HCT116 (cell line): ENCODE results near the gene PVR. TPM values are rescaled to one million over a fixed set of nuclear protein-coding genes. Genes with fewer than 3 reads are reported as not detected.

Experiments
- ATAC-seq: fragments of 200-7000 bp; cut with Tn5 transposase; 2 replicates; pipeline ENCODE4 v1.9.1; 2020; ENCODE audit warnings: mild to moderate bottlenecking, moderate library complexity
- BruUV-seq: library from RNA; stranded (reverse); fragments of 400-500 nt; replicated peaks from 2 replicates; lab custom pipeline; 2021; lab: Mats Ljungman, UMichigan
- CTCF ChIA-PET: fragments of 300-600 bp; sonication (Branson Sonifier 250); formaldehyde crosslinking; loops from one replicate; lab custom pipeline; 2021; ENCODE audit warnings: antibody characterized with exemption; lab: Charles Lee
- POLR2A ChIA-PET: fragments of 300-600, 350-600 bp; sonication (Branson Sonifier 250); formaldehyde crosslinking; loops from one replicate; lab custom pipeline; 2021; ENCODE audit warnings: antibody characterized with exemption; lab: Charles Lee
- RAD21 ChIA-PET, 2 experiments: fragments of 300-600 bp; sonication (Branson Sonifier 250); formaldehyde crosslinking; loops; one replicate each; lab custom pipeline; 2023; ENCODE audit warnings: low total read pairs in 2 of 2; ENCODE audit not compliant: uncharacterized antibody in 2 of 2, unreplicated experiment in 2 of 2, low non-redundant PET in 1 of 2; lab: Charles Lee
- DNase-seq: peaks from one replicate; pipeline ENCODE4 v3.0.0-alpha.2; 2010; ENCODE audit warnings: low read depth, low spot score
- H2AFZ ChIP-seq: fragments of 200-600 bp; shearing (Covaris generic), sonication (generic); 2 replicates; pipeline ENCODE4 v1.6.1; 2017; ENCODE audit warnings: low read depth, mixed run types, mixed read lengths, antibody characterized with exemption, low read length; ENCODE audit not compliant: poor library complexity, severe bottlenecking
- H3K27ac ChIP-seq: 2 replicates; pipeline ENCODE4 v1.5.1; 2012; ENCODE audit warnings: low read depth, low read length
- H3K27me3 ChIP-seq: fragments of 200-600 bp; sonication (generic); 2 replicates; pipeline ENCODE4 v1.6.1; 2016; ENCODE audit warnings: mixed run types, low read length, mixed read lengths; ENCODE audit not compliant: insufficient read depth
- H3K36me3 ChIP-seq, 2 experiments: fragments of 200-500 bp in 1 of 2; fragments of 200-600 bp in 1 of 2; sonication (Bioruptor generic) in 1 of 2; sonication (generic) in 1 of 2; 2 replicates each; pipeline versions ENCODE4 v1.5.1 to v1.6.1; 2014 to 2016; ENCODE audit warnings: low read length in 2 of 2, inconsistent platforms in 1 of 2, mixed read lengths in 1 of 2, mixed run types in 1 of 2; ENCODE audit not compliant: insufficient read depth in 2 of 2, control insufficient read depth in 1 of 2
- H3K4me1 ChIP-seq, 2 experiments: fragments of 200-600 bp in 1 of 2; sonication (generic) in 1 of 2; 2 replicates each; pipeline versions ENCODE4 v1.5.1 to v1.6.1; 2012 to 2017; ENCODE audit warnings: low read length in 2 of 2, inconsistent platforms in 1 of 2, mild to moderate bottlenecking in 1 of 2, mixed read lengths in 1 of 2, mixed run types in 1 of 2, moderate library complexity in 1 of 2; ENCODE audit not compliant: insufficient read depth in 2 of 2, control insufficient read depth in 1 of 2
- H3K4me2 ChIP-seq: fragments of 200-600 bp; sonication (generic); 2 replicates; pipeline ENCODE4 v1.6.1; 2017; ENCODE audit warnings: mixed run types, low read length, mixed read lengths
- H3K4me3 ChIP-seq, 2 experiments: fragments of 200-600 bp in 1 of 2; sonication (generic) in 1 of 2; replicated peaks in 1 of 2; 2 replicates each; pipeline ENCODE4 v1.5.1; 2011 to 2016; ENCODE audit warnings: low read length in 2 of 2, control low read depth in 1 of 2, low read depth in 1 of 2, mild to moderate bottlenecking in 1 of 2, mixed read lengths in 1 of 2, mixed run types in 1 of 2
- H3K79me2 ChIP-seq: fragments of 200-600 bp; sonication (generic); 2 replicates; pipeline ENCODE4 v1.6.1; 2017; ENCODE audit warnings: mild to moderate bottlenecking, mixed run types, low read length, moderate library complexity, mixed read lengths; ENCODE audit not compliant: insufficient read depth
- H3K9ac ChIP-seq: fragments of 200-600 bp; sonication (generic); 2 replicates; pipeline ENCODE4 v1.6.1; 2016; ENCODE audit warnings: low read length, mixed read lengths
- H3K9me2 ChIP-seq: fragments of 200-600 bp; sonication (generic), shearing (Covaris generic); 2 replicates; pipeline ENCODE4 v1.6.1; 2017; ENCODE audit warnings: mixed run types, mild to moderate bottlenecking, moderate library complexity; ENCODE audit not compliant: insufficient read depth
- H3K9me3 ChIP-seq, 2 experiments: fragments of 200-500 bp in 1 of 2; fragments of 200-600 bp in 1 of 2; sonication (Bioruptor generic) in 1 of 2; sonication (generic) in 1 of 2; 2 replicates each; pipeline ENCODE4 v1.6.1; 2014 to 2017; ENCODE audit warnings: low read length in 2 of 2, mixed read lengths in 2 of 2, inconsistent platforms in 1 of 2, low read depth in 1 of 2, mild to moderate bottlenecking in 1 of 2, mixed run types in 1 of 2, moderate library complexity in 1 of 2; ENCODE audit not compliant: control insufficient read depth in 1 of 2, insufficient read depth in 1 of 2
- H4K20me1 ChIP-seq: fragments of 200-600 bp; sonication (generic), shearing (Covaris generic); 2 replicates; pipeline ENCODE4 v1.6.1; 2017; ENCODE audit warnings: mixed run types, mild to moderate bottlenecking, moderate library complexity; ENCODE audit not compliant: insufficient read depth
- ATF3 ChIP-seq: IDR thresholded peaks from 2 replicates; pipeline ENCODE4 v1.6.1; 2012
- CBX3 ChIP-seq: IDR thresholded peaks from 2 replicates; pipeline ENCODE4 v1.6.1; 2012; ENCODE audit warnings: low read depth
- CTCF ChIP-seq, 3 experiments: fragments of 200-600 bp in 1 of 3; sonication (generic) in 1 of 3; IDR thresholded peaks in 2 of 3; conservative IDR thresholded peaks in 1 of 3; 2 replicates each; pipeline ENCODE4 v1.5.1; 2012 to 2017; ENCODE audit warnings: low read depth in 2 of 3, low read length in 2 of 3, antibody characterized with exemption in 1 of 3, borderline replicate concordance in 1 of 3, control low read depth in 1 of 3, mild to moderate bottlenecking in 1 of 3, mixed read lengths in 1 of 3, mixed run types in 1 of 3, moderate library complexity in 1 of 3; ENCODE audit not compliant: insufficient read depth in 1 of 3
- EGR1 ChIP-seq: IDR thresholded peaks from 2 replicates; pipeline ENCODE4 v1.6.1; 2012; ENCODE audit warnings: low read depth
- EZH2 ChIP-seq: fragments of 200-600 bp; sonication (generic); IDR thresholded peaks from 2 replicates; pipeline ENCODE4 v1.6.1; 2017; ENCODE audit warnings: antibody characterized with exemption, mixed run types
- FOSL1 ChIP-seq: IDR thresholded peaks from 2 replicates; pipeline ENCODE4 v1.6.1; 2012; ENCODE audit warnings: low read depth
- JUND ChIP-seq: IDR thresholded peaks from 2 replicates; pipeline ENCODE4 v1.6.1; 2012
- POLR2AphosphoS5 ChIP-seq: IDR thresholded peaks from 2 replicates; pipeline ENCODE4 v1.6.1; 2011; ENCODE audit warnings: mild to moderate bottlenecking, low read depth, low read length, moderate library complexity
- SRF ChIP-seq: IDR thresholded peaks from 2 replicates; pipeline ENCODE4 v1.6.1; 2012; ENCODE audit warnings: low read depth
- TCF7L2 ChIP-seq: IDR thresholded peaks from 2 replicates; pipeline ENCODE4 v1.7.0; 2011; ENCODE audit warnings: borderline replicate concordance, inconsistent platforms; ENCODE audit not compliant: insufficient read depth, insufficient read length; ENCODE audit errors: extremely low read depth
- intact Hi-C: fragments of 100-400 bp; cut with micrococcal nuclease; formaldehyde crosslinking; loops from 2 replicates; pipeline ENCODE4 v1.10.0; 2022
- total RNA-seq: library from RNA; stranded (reverse); gene quantifications from one replicate; pipeline ENCODE4 v1.2.1, GENCODE V29; 2021; ENCODE audit not compliant: unreplicated experiment

PVR gene
- total RNA-seq, 1 experiment from 2014 or later, result 62.0 TPM

- ChIA-PET POLR2A (no interaction called here), CTCF (no interaction called here)
- no peak overlapping the region for H3K4me2 ChIP-seq
Observed at GRCh38 chr19:44627631-44628030, 16.1 kb upstream of the PVR start.

More at GRCh38 chr19:44627631-44628030, 16.1 kb upstream of the PVR start:
- H3K4me3 ChIP-seq, result no peak overlapping the region
- TF ChIP-seq ATF3 (no peak), EGR1 (no peak), JUND (no peak), EZH2 (no peak), TCF7L2 (no peak), CTCF (IDR thresholded peaks at IDR 0.05 in 2 of 3, conservative IDR thresholded peaks at IDR 0.05 in 1 of 3; ENCODE audit: borderline replicate concordance in 1 of 3, insufficient read depth in 1 of 3, low read depth in 2 of 3, low read length in 2 of 3) (no peak), CBX3 (no peak), SRF (no peak), POLR2AphosphoS5 (no peak), FOSL1 (no peak)
- intact Hi-C loops, result no loop called here
- H4K20me1 ChIP-seq, result no peaks in the 10 kb centered on the region
- H3K4me1 ChIP-seq, result peaks cover 13 to 29% of the 10 kb centered on the region in 2 experiments
- no peak overlapping the region for H3K9ac ChIP-seq
- BruUV-seq, result no TSS peak
- RAD21 ChIA-PET, result no interaction called here
- H3K27ac ChIP-seq, result no peak overlapping the region
- H3K9me2 ChIP-seq, result no peaks in the 10 kb centered on the region
- ATAC-seq, result no peak
- 0 out of 4 replicates have a peak, but pooled peaks cover 0 to 8% of the 10 kb centered on the region in 2 experiments for H3K36me3 ChIP-seq
- peaks cover 0 to 7% of the 10 kb centered on the region in 2 experiments; a peak in 1 of 4 replicates for H3K9me3 ChIP-seq
- no peaks in the 10 kb centered on the region for H3K79me2 ChIP-seq
- H3K27me3 ChIP-seq, result no peaks in the 10 kb centered on the region
- no peak overlapping the region for H2AFZ ChIP-seq
- DNase-seq, result no peak
